GM12878 (cell line): ENCODE measurements around the gene MACROD2. TPM values are rescaled to one million over a fixed set of nuclear protein-coding genes. Genes with fewer than 3 reads are reported as not detected.

Experiments
- ATAC-seq: fragments of 200-7000 bp; cut with Tn5 transposase; 3 replicates; pipeline ENCODE4 v1.9.1; 2020; ENCODE audit warnings: mild to moderate bottlenecking, moderate library complexity
- BruUV-seq: library from RNA; stranded (reverse); fragments of 400-500 nt; replicated peaks from 2 replicates; lab custom pipeline; 2021; lab: Mats Ljungman, UMichigan
- CTCF ChIA-PET: fragments of 300-600 bp; sonication (Branson Sonifier 250); formaldehyde crosslinking; extraction: SDS; loops from one replicate; lab custom pipeline; 2021; ENCODE audit warnings: inconsistent platforms; lab: Yijun Ruan, JAX
- POLR2A ChIA-PET: fragments of 350-600 bp; formaldehyde crosslinking; extraction: SDS; loops from one replicate; lab custom pipeline; 2021; ENCODE audit warnings: inconsistent platforms; lab: Charles Lee
- RAD21 ChIA-PET: fragments of 300-600 bp; sonication (Branson Sonifier 250); formaldehyde crosslinking; loops from one replicate; lab custom pipeline; 2023; ENCODE audit warnings: antibody characterized with exemption; ENCODE audit not compliant: unreplicated experiment; lab: Charles Lee
- SMC1A ChIA-PET: fragments of 300-600 bp; sonication (Branson Sonifier 250); formaldehyde crosslinking; loops from one replicate; lab custom pipeline; 2023; ENCODE audit not compliant: unreplicated experiment, uncharacterized antibody; lab: Charles Lee
- DNase-seq: peaks from one replicate; pipeline ENCODE4 v3.0.0-alpha.2; 2011; ENCODE audit warnings: low read depth, low spot score
- FAIRE-seq: peaks from 3 replicates; lab custom pipeline; 2011; peaks lifted over from hg19 to GRCh38; lab: Jason Lieb, UNC
- H2AFZ ChIP-seq: 2 replicates; pipeline ENCODE4 v1.6.0; 2011; ENCODE audit warnings: low read depth, low read length, control low read depth; ENCODE audit not compliant: control insufficient read depth
- H3K27ac ChIP-seq: 2 replicates; pipeline ENCODE4 v1.5.1; 2011; ENCODE audit warnings: control low read depth; ENCODE audit not compliant: control insufficient read depth, insufficient read depth
- H3K27me3 ChIP-seq, 2 experiments: replicated peaks in 1 of 2; 2 replicates each; pipeline versions ENCODE4 v1.6.0 to v1.6.1; 2011; ENCODE audit warnings: low read length in 1 of 2; ENCODE audit not compliant: control insufficient read depth in 2 of 2, insufficient read depth in 2 of 2
- H3K36me3 ChIP-seq, 2 experiments: 2 replicates each; pipeline ENCODE4 v1.5.1; 2011; ENCODE audit warnings: low read length in 1 of 2; ENCODE audit not compliant: control insufficient read depth in 2 of 2, insufficient read depth in 2 of 2
- H3K4me1 ChIP-seq: 2 replicates; pipeline ENCODE4 v1.6.1; 2011; ENCODE audit warnings: mild to moderate bottlenecking, low read length, moderate library complexity, mixed read lengths; ENCODE audit not compliant: control insufficient read depth, insufficient read depth
- H3K4me2 ChIP-seq: 2 replicates; pipeline ENCODE4 v1.6.0; 2011; ENCODE audit warnings: control low read depth; ENCODE audit not compliant: control insufficient read depth, insufficient read depth
- H3K4me3 ChIP-seq: fragments of 200-600 bp; sonication (generic); 2 replicates; pipeline ENCODE4 v1.5.1; 2016
- H3K79me2 ChIP-seq: 2 replicates; pipeline ENCODE4 v1.6.0; 2011; ENCODE audit warnings: low read length; ENCODE audit not compliant: control insufficient read depth, insufficient read depth
- H3K9ac ChIP-seq: 2 replicates; pipeline ENCODE4 v1.8.0; 2011; ENCODE audit warnings: low read length, control low read depth, mixed read lengths; ENCODE audit not compliant: control insufficient read depth, insufficient read depth
- H3K9me3 ChIP-seq: replicated peaks from 3 replicates; pipeline ENCODE4 v1.5.1; 2011; ENCODE audit warnings: mild to moderate bottlenecking, low read length; ENCODE audit not compliant: control insufficient read depth, insufficient read depth
- H4K20me1 ChIP-seq: 2 replicates; pipeline ENCODE4 v1.6.0; 2011; ENCODE audit not compliant: control insufficient read depth, insufficient read depth
- CHD1 ChIP-seq: IDR thresholded peaks from 2 replicates; pipeline ENCODE4 v1.6.1; 2012; ENCODE audit warnings: low read depth, low read length, improper control_type of control experiment
- ETV6 ChIP-seq, 2 experiments: fragments of 450-650 bp in 1 of 2; IDR thresholded peaks in 1 of 2; conservative IDR thresholded peaks in 1 of 2; 2 replicates each; pipeline ENCODE4 v1.6.1; 2014; ENCODE audit warnings: antibody characterized with exemption in 1 of 2, borderline replicate concordance in 1 of 2, low read depth in 1 of 2, mild to moderate bottlenecking in 1 of 2, moderate library complexity in 1 of 2
- GATAD2B ChIP-seq: fragments of 450-650 bp; conservative IDR thresholded peaks from 2 replicates; pipeline ENCODE4 v1.6.1; 2017; ENCODE audit warnings: low read depth, mild to moderate bottlenecking, moderate library complexity
- NR2F1 ChIP-seq: fragments of 450-650 bp; conservative IDR thresholded peaks from 2 replicates; pipeline ENCODE4 v1.6.1; 2017; ENCODE audit warnings: mild to moderate bottlenecking
- SIN3A ChIP-seq: IDR thresholded peaks from 2 replicates; pipeline ENCODE4 v1.6.1; 2012; ENCODE audit warnings: low read depth, low read length, improper control_type of control experiment
- TCF12 ChIP-seq: IDR thresholded peaks from 2 replicates; pipeline ENCODE4 v1.6.1; 2011; ENCODE audit warnings: low read depth, mild to moderate bottlenecking, low read length
- WGBS: methylation state at CpG from one replicate; pipeline ENCODE4 v1.1.6; 2016; ENCODE audit warnings: low lambda C conversion rate; ENCODE audit not compliant: insufficient replicate concordance, insufficient coverage; ENCODE audit errors: missing lambda C conversion rate; 5-methylcytosine and 5-hydroxymethylcytosine counted together
- in situ Hi-C: fragments of 300-500 bp; cut with MboI; formaldehyde crosslinking; loops from 9 replicates; pipeline ENCODE4 v1.14.3; 2018; ENCODE audit warnings: mixed read lengths
- intact Hi-C: fragments of 100-400 bp; cut with micrococcal nuclease; formaldehyde crosslinking; loops from one replicate; pipeline ENCODE4 v1.14.2; 2022; ENCODE audit not compliant: unreplicated experiment
- polyA plus RNA-seq, 11 experiments: library from polyadenylated mRNA; depleted of rRNA in 4 of 11; unstranded in 6 of 11; stranded (reverse) in 5 of 11; fragments of >200 nt; fragmentation: Nextera tagmentation in 4 of 11; fragmentation: Illumina TruSeq in 1 of 11; extraction: Ambion mirVana in 4 of 11; extraction: Trizol in 1 of 11; gene quantifications; 1 replicate in 1 of 11; 2 replicates in 10 of 11; pipeline versions ENCODE4 v1.2.1 to v1.2.3, GENCODE V29; 2011 to 2016; ENCODE audit warnings: inconsistent platforms in 2 of 11, missing spikeins in 2 of 11, low read depth in 1 of 11
- total RNA-seq, 4 experiments: library from RNA; depleted of rRNA in 3 of 4; stranded (reverse); fragments of >200 nt in 3 of 4; fragmentation: Illumina TruSeq in 1 of 4; extraction: Trizol in 1 of 4; gene quantifications; 2 replicates each; pipeline versions ENCODE4 v1.2.1 to v1.2.3, GENCODE V29; 2013 to 2021
- TF ChIP-seq, protein P1 (sequence below): fragments of 450-650 bp; formaldehyde crosslinking; IDR thresholded peaks from 2 replicates; pipeline ENCODE4 v1.4.0; 2020; ENCODE audit warnings: mild to moderate bottlenecking, moderate library complexity

MACROD2 gene
- total and polyA plus RNA-seq, 10 of the 15 experiments (the other 5 are each of a cell fraction or from before 2014, with no cell fraction given) = 1.1 to 21.5 (median 2.2) TPM

DNA sequence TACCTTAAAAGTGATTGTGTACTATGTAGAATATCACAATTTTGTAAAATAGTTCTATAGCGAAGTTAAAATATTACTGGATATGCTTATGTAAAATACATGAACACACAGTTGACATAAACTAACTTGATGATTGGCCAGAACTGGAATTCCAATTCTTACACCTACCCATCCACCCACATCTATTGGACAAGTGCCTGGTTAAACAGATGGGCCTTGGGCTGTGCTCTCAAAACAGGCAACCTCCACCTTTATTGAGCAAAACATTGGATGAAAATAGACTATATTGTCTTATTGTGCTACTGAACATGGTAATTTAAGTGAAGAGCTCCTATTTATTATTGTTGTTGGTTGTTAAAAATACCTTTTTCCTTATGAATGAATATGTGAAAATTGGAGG, 496.1 kb downstream of the MACROD2 start:
- no peaks in the 10 kb centered on the region for H3K27me3 ChIP-seq
- WGBS = 20% methylated on average over 1 of the region's 1 CpG
- RAD21 ChIA-PET = no interaction called here
- no peak for TF ChIP-seq ETV6 (conservative IDR thresholded peaks at IDR 0.05 in 1 of 2, IDR thresholded peaks at IDR 0.05 in 1 of 2; ENCODE audit: borderline replicate concordance in 1 of 2, low read depth in 1 of 2)
- TF ChIP-seq NR2F1 = no peak
- TF ChIP-seq TCF12 = no peak
- no peak for TF ChIP-seq SIN3A
- TF ChIP-seq CHD1 = no peak
- TF ChIP-seq, protein P1, sequence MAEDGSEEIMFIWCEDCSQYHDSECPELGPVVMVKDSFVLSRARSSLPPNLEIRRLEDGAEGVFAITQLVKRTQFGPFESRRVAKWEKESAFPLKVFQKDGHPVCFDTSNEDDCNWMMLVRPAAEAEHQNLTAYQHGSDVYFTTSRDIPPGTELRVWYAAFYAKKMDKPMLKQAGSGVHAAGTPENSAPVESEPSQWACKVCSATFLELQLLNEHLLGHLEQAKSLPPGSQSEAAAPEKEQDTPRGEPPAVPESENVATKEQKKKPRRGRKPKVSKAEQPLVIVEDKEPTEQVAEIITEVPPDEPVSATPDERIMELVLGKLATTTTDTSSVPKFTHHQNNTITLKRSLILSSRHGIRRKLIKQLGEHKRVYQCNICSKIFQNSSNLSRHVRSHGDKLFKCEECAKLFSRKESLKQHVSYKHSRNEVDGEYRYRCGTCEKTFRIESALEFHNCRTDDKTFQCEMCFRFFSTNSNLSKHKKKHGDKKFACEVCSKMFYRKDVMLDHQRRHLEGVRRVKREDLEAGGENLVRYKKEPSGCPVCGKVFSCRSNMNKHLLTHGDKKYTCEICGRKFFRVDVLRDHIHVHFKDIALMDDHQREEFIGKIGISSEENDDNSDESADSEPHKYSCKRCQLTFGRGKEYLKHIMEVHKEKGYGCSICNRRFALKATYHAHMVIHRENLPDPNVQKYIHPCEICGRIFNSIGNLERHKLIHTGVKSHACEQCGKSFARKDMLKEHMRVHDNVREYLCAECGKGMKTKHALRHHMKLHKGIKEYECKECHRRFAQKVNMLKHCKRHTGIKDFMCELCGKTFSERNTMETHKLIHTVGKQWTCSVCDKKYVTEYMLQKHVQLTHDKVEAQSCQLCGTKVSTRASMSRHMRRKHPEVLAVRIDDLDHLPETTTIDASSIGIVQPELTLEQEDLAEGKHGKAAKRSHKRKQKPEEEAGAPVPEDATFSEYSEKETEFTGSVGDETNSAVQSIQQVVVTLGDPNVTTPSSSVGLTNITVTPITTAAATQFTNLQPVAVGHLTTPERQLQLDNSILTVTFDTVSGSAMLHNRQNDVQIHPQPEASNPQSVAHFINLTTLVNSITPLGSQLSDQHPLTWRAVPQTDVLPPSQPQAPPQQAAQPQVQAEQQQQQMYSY (CRISPR knock-in tag) = no peak
- TF ChIP-seq GATAD2B = no peak
- H3K4me1 ChIP-seq = no peaks in the 10 kb centered on the region
- no peaks in the 10 kb centered on the region for H3K79me2 ChIP-seq
- no peak overlapping the region for H3K27ac ChIP-seq
- H3K36me3 ChIP-seq = no peaks in the 10 kb centered on the region
- H3K4me2 ChIP-seq = no peak overlapping the region
- BruUV-seq = no TSS peak
- ATAC-seq (no peak), FAIRE-seq (no peak), DNase-seq (no peak)
- POLR2A ChIA-PET = no interaction called here
- CTCF ChIA-PET = no interaction called here
- no peak overlapping the region for H2AFZ ChIP-seq
- no peaks in the 10 kb centered on the region for H4K20me1 ChIP-seq
- no peak overlapping the region for H3K9ac ChIP-seq
- in situ Hi-C loops (no loop called here), intact Hi-C loops (no loop called here)
- H3K4me3 ChIP-seq = no peak overlapping the region
- no peaks in the 10 kb centered on the region for H3K9me3 ChIP-seq
- SMC1A ChIA-PET = no interaction called here
